Testis (tissue), 3 donors: Measurements from ENCODE around the gene UVSSA. TPM values are rescaled to one million over a fixed set of nuclear protein-coding genes. Genes with fewer than 3 reads are reported as not detected.

Experiments
- DNase-seq: peaks from one replicate; pipeline ENCODE4 v3.0.0-alpha.2; 2019
- H3K27ac ChIP-seq, 2 donors: fragments of 200-600 bp; sonication (generic); one replicate each; pipeline ENCODE4 v1.5.1; 2019
- H3K27me3 ChIP-seq: fragments of 200-600 bp; sonication (generic); one replicate; pipeline ENCODE4 v1.5.1; 2019
- H3K36me3 ChIP-seq: fragments of 200-600 bp; sonication (generic); one replicate; pipeline ENCODE4 v1.5.1; 2017; ENCODE audit warnings: low read depth; ENCODE audit errors: missing control alignments
- H3K4me1 ChIP-seq: fragments of 200-600 bp; sonication (generic); one replicate; pipeline ENCODE4 v1.5.1; 2019
- H3K4me3 ChIP-seq, 2 donors: fragments of 200-600 bp; sonication (generic); one replicate each; pipeline ENCODE4 v1.5.1; 2017 to 2019
- H3K9me3 ChIP-seq: fragments of 200-600 bp; sonication (generic); one replicate; pipeline ENCODE4 v1.5.1; 2017
- POLR2A ChIP-seq: fragments of 450-650 bp; IDR thresholded peaks from one replicate; pipeline ENCODE4 v1.6.1; 2017; ENCODE audit warnings: antibody characterized with exemption, mild to moderate bottlenecking, moderate library complexity
- WGBS, 2 donors: methylation state at CpG; one replicate each; pipeline ENCODE4 v1.1.5; 2018; 5-methylcytosine and 5-hydroxymethylcytosine counted together
- intact Hi-C: fragments of 100-400 bp; cut with DNase I; formaldehyde crosslinking; loops from one replicate; pipeline ENCODE4 v1.15.1; 2023; ENCODE audit warnings: low total_unique reads
- polyA plus RNA-seq: library from polyadenylated mRNA; stranded (reverse); fragments of 350-450 nt; fragmentation: Illumina TruSeq; extraction: RNeasy Lipid Tissue Mini Kit (QIAGEN cat#74804); gene quantifications from one replicate; pipeline ENCODE4 v1.2.3, GENCODE V29; 2014; ENCODE audit warnings: low read depth, low replicate concordance; ENCODE audit not compliant: insufficient read depth
- total RNA-seq, 2 donors: library from RNA; depleted of rRNA; stranded (reverse); fragments of >200 nt; gene quantifications; one replicate each; pipeline ENCODE4 v1.2.3, GENCODE V29; 2016
- TF ChIP-seq, protein P1 (sequence below), 3 experiments: fragments of 450-650 bp in 2 of 3; fragments of 200-600 bp in 1 of 3; sonication (generic) in 1 of 3; IDR thresholded peaks; one replicate each; pipeline ENCODE4 v1.5.1; 2016 to 2019; ENCODE audit warnings: antibody characterized with exemption in 3 of 3, mild to moderate bottlenecking in 2 of 3, moderate library complexity in 1 of 3

UVSSA gene
- total and polyA plus RNA-seq, 3 donors from 2014 or later = 35.8 to 94.6 (median 71.5) TPM

DNA sequence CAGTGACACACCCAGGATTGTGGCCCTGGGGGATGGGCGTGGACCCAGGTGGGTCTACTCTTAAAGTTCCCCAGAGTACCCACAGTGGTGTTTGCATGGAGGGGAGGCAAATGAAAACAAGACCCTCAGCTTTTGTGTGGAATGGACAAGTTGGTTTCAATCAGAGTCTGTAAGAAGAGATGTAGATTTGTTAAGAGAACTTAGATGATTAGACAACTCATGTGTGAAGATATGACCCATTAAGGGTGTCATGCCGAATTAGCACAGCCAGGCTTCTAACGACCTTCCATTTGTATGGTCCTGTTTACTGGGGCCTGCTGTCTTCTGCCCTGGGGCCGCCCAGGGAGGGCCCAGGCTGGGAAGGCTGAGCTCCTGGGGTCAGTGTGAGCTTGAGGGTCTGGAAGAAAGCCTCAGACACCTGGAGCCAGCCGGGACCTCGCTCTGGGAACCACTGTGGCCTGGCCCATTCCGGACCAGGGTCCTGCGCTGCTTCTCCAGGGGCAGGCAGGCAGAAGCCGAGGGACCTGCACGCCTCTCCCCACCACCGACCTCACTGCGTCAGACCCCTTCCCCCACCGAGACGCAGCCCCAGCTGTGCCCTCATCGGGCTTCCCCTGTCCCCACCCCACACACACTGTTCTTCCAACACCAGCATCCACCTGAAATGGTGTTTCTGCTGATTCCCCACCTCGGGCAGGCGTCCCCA lies 20.4 kb downstream of the UVSSA start:
- no peak for DNase-seq
- no peak overlapping the region for H3K27ac ChIP-seq
- WGBS, 2 donors = 95 to 96% methylated on average over 13 to 15 of the region's 17 CpGs
- H3K4me3 ChIP-seq = no peak overlapping the region
- H3K9me3 ChIP-seq = no peaks in the 10 kb centered on the region
- intact Hi-C loops = no loop called here
- no peaks in the 10 kb centered on the region for H3K36me3 ChIP-seq
- TF ChIP-seq, protein P1, sequence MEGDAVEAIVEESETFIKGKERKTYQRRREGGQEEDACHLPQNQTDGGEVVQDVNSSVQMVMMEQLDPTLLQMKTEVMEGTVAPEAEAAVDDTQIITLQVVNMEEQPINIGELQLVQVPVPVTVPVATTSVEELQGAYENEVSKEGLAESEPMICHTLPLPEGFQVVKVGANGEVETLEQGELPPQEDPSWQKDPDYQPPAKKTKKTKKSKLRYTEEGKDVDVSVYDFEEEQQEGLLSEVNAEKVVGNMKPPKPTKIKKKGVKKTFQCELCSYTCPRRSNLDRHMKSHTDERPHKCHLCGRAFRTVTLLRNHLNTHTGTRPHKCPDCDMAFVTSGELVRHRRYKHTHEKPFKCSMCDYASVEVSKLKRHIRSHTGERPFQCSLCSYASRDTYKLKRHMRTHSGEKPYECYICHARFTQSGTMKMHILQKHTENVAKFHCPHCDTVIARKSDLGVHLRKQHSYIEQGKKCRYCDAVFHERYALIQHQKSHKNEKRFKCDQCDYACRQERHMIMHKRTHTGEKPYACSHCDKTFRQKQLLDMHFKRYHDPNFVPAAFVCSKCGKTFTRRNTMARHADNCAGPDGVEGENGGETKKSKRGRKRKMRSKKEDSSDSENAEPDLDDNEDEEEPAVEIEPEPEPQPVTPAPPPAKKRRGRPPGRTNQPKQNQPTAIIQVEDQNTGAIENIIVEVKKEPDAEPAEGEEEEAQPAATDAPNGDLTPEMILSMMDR (IDR thresholded peaks at IDR 0.05) = no peak
- TF ChIP-seq POLR2A = no peak
- no peaks in the 10 kb centered on the region for H3K4me1 ChIP-seq
- no peaks in the 10 kb centered on the region for H3K27me3 ChIP-seq

DNA sequence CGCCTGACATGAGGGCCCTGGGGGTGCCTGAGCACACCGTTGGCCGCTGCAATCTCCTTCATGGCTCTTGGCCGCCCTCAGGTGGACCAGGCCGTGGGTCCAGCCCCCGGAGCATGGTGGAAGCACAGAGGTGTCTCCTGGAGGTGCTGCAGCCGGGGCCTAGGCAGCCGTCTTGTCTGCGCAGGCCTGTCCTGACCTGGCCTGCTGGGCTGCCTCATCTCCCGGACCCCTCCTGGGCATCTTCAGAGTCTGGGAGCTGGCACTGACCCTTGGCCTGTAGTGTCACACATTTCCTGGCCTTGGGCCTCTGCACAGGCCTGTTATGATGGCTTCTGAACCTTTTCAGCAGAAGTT lies 20.9 kb downstream of the UVSSA start:
- intact Hi-C loops = no loop called here
- 90 to 91% methylated on average over 10 of the region's 10 CpGs for WGBS, 2 donors
- no peak overlapping the region for H3K4me3 ChIP-seq
- H3K36me3 ChIP-seq = no peaks in the 10 kb centered on the region
- no peaks in the 10 kb centered on the region for H3K27me3 ChIP-seq
- H3K27ac ChIP-seq = no peak overlapping the region
- TF ChIP-seq, protein P1 (IDR thresholded peaks at IDR 0.05) = no peak
- TF ChIP-seq POLR2A = no peak
- no peaks in the 10 kb centered on the region for H3K4me1 ChIP-seq
- DNase-seq = no peak
- H3K9me3 ChIP-seq = no peaks in the 10 kb centered on the region

DNA sequence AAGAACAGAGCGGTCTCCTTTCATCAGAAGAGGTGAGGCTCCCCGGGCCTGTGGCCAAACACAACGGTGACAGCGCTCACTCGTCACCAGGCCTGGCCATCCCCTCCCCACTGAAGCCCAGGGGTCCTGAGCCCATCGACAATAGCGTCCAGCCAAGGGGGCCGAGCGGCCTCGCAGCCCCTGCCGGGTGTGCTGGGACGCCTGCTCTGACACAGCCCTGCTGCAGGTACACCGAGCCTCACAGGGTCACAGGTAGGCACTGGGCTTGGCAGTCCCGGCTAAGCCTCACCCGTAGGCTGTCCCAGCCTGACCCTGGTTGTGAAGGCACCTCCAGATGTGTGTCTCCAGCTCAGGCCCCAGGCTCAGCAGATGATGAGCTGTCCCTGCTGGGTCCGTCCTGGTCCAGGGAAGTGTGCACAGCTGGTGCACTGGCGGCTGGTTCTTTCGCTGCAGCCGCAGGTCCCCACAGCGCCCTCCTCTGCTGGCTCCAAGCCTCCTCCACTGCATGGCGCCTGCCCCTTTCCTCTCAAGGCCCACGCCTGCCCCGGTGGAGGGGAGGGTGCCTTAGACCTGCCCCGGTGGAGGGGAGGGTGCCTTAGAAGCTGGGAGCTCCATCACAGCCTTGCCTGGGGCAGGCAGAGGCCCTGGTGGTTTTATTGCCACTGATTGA lies 21.5 kb downstream of the UVSSA start:
- DNase-seq = no peak
- H3K9me3 ChIP-seq = no peaks in the 10 kb centered on the region
- no peaks in the 10 kb centered on the region for H3K36me3 ChIP-seq
- H3K27ac ChIP-seq = no peak overlapping the region
- H3K4me1 ChIP-seq = no peaks in the 10 kb centered on the region
- TF ChIP-seq POLR2A = no peak
- TF ChIP-seq, protein P1 (IDR thresholded peaks at IDR 0.05) = no peak
- WGBS, 2 donors = 86 to 94% methylated on average over 6 to 24 of the region's 24 CpGs
- no peaks in the 10 kb centered on the region for H3K27me3 ChIP-seq
- no peak overlapping the region for H3K4me3 ChIP-seq
- intact Hi-C loops = no loop called here

DNA sequence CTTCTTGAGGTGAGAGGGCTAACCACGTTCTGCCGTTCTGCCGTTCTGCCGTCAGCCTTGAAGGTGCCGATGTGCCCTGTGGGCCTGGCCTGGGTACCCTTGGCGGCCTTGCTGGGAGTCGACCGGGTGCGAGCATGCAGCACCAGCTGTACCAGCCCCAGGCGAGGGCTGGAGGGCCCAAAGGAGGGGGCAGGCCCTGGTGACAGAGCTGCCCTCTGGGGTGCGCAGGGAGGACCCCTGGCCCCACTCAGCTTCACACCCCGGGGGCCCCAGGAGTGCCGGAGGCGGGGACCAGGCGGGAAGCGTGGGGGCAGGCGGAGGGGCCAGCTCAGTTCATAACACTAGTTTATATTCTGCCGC lies 22.1 kb downstream of the UVSSA start:
- H3K4me3 ChIP-seq = no peak overlapping the region
- no peak overlapping the region for H3K27ac ChIP-seq
- WGBS, 2 donors = 91 to 92% methylated on average over 7 to 18 of the region's 18 CpGs
- no peaks in the 10 kb centered on the region for H3K36me3 ChIP-seq
- no peak for DNase-seq
- no peaks in the 10 kb centered on the region for H3K9me3 ChIP-seq
- no peaks in the 10 kb centered on the region for H3K27me3 ChIP-seq
- H3K4me1 ChIP-seq = no peaks in the 10 kb centered on the region
- no peak for TF ChIP-seq POLR2A
- TF ChIP-seq, protein P1 (IDR thresholded peaks at IDR 0.05) = no peak
- intact Hi-C loops = no loop called here
